Upper lobe of left lung (tissue), 6 donors: Measurements from ENCODE around the gene TAF15. TPM values are rescaled to one million over a fixed set of nuclear protein-coding genes. Genes with fewer than 3 reads are reported as not detected.

Source experiments
- ATAC-seq, 2 donors: fragments of 200-7000 bp; cut with Tn5 transposase; one replicate each; pipeline ENCODE4 v1.9.1; 2022; ENCODE audit warnings: mild to moderate bottlenecking in 2 of 2, moderate library complexity in 2 of 2; ENCODE audit not compliant: low FRiP score in 2 of 2
- DNase-seq, 2 donors: peaks; one replicate each; pipeline ENCODE4 v3.0.0-alpha.2; 2019 to 2020
- H3K27ac ChIP-seq, 4 donors: fragments of 200-600 bp; sonication (generic); one replicate each; pipeline ENCODE4 v1.5.1; 2016 to 2019
- H3K27me3 ChIP-seq, 4 donors: fragments of 200-600 bp; sonication (generic); one replicate each; pipeline ENCODE4 v1.5.1; 2017 to 2019
- H3K36me3 ChIP-seq, 4 donors: fragments of 200-600 bp; sonication (generic); one replicate each; pipeline ENCODE4 v1.5.1; 2016 to 2019
- H3K4me1 ChIP-seq, 4 donors: fragments of 200-600 bp; sonication (generic); one replicate each; pipeline ENCODE4 v1.5.1; 2018 to 2019
- H3K4me3 ChIP-seq, 4 donors: fragments of 200-600 bp; sonication (generic); one replicate each; pipeline ENCODE4 v1.5.1; 2017 to 2019; ENCODE audit warnings: mild to moderate bottlenecking in 2 of 4, moderate library complexity in 1 of 4
- H3K9me3 ChIP-seq, 4 donors: fragments of 200-600 bp; sonication (generic); one replicate each; pipeline ENCODE4 v1.5.1; 2018 to 2019
- CTCF ChIP-seq, 6 experiments: fragments of 450-650 bp in 4 of 6; fragments of 200-600 bp in 2 of 6; sonication (generic) in 2 of 6; IDR thresholded peaks; one replicate each; pipeline ENCODE4 v1.5.1; 2016 to 2019; ENCODE audit warnings: antibody characterized with exemption in 6 of 6
- EP300 ChIP-seq, 4 donors: sonication (generic); formaldehyde crosslinking; IDR thresholded peaks; one replicate each; pipeline ENCODE4 v1.5.1; 2017; ENCODE audit warnings: antibody characterized with exemption in 4 of 4, control low read depth in 2 of 4
- POLR2A ChIP-seq, 4 donors: fragments of 450-650 bp; IDR thresholded peaks; one replicate each; pipeline ENCODE4 v1.5.1; 2016 to 2017; ENCODE audit warnings: antibody characterized with exemption in 4 of 4, mild to moderate bottlenecking in 2 of 4
- POLR2AphosphoS5 ChIP-seq, 2 donors: sonication (generic); formaldehyde crosslinking; IDR thresholded peaks; one replicate each; pipeline ENCODE4 v1.5.1; 2017; ENCODE audit warnings: antibody characterized with exemption in 2 of 2
- WGBS, 2 donors: methylation state at CpG; one replicate each; pipeline ENCODE4 v1.1.5; 2017 to 2018; 5-methylcytosine and 5-hydroxymethylcytosine counted together
- total RNA-seq, 6 donors: library from RNA; depleted of rRNA in 4 of 6; stranded (reverse); fragments of >200 nt in 4 of 6; gene quantifications; one replicate each; pipeline versions ENCODE4 v1.1.0 to v1.2.1, GENCODE V29; 2016 to 2021
- donor health status: DM: no; HTN: no; CAD: no; lungs with moderate emphysema.
- donor health status: DM: no; HTN: yes; CAD: no; lungs with severe emphysema.

The TAF15 gene
- total RNA-seq, 6 donors from 2014 or later, result 42.4 to 137 (median 93.0) TPM

GRCh38 chr17:35764123-35764991 lies 44.9 kb upstream of the TAF15 start:
- Histone ChIP-seq H3K4me1 (peaks cover 9 to 18% (median 13%) of the 10 kb centered on the region in 4 donors), H3K9me3 (no peaks in the 10 kb centered on the region), H3K27me3 (no peaks in the 10 kb centered on the region), H3K27ac (peak overlapping the region in 2 of 4 donors; percentile 1 to 65), H3K4me3 (peak overlapping the region; percentile 36 to 62 (median 51)), H3K36me3 (no peaks in the 10 kb centered on the region)
- DNase-seq, result peak; percentile 91 to 98
- 5 to 8% methylated on average over 36 to 56 of the region's 75 CpGs for WGBS, 2 donors
- peak; percentile 94 to 98 for ATAC-seq
- TF ChIP-seq CTCF (IDR thresholded peaks at IDR 0.05) (peak; percentile 93 to 100 (median 99)), POLR2A (IDR thresholded peaks at IDR 0.05) (peak in 1 of 4 donors; percentile 40), POLR2AphosphoS5 (IDR thresholded peaks at IDR 0.05) (peak; percentile 37 to 59), EP300 (IDR thresholded peaks at IDR 0.05) (no peak)

- Histone ChIP-seq H3K36me3 (no peaks in the 10 kb centered on the region), H3K27me3 (no peaks in the 10 kb centered on the region), H3K4me3 (no peak overlapping the region), H3K9me3 (no peaks in the 10 kb centered on the region), H3K4me1 (peaks cover 9 to 18% (median 13%) of the 10 kb centered on the region in 4 donors), H3K27ac (no peak overlapping the region)
- no peak for TF ChIP-seq POLR2AphosphoS5 (IDR thresholded peaks at IDR 0.05)
- 81% methylated on average over 7 to 11 of the region's 11 CpGs for WGBS, 2 donors
- no peak for ATAC-seq
- DNase-seq, result no peak
Observed at GRCh38 chr17:35765086-35765710, 44.1 kb upstream of the TAF15 start.

- ATAC-seq (no peak), DNase-seq (no peak)
- Histone ChIP-seq H3K4me1 (peaks cover 9 to 18% (median 13%) of the 10 kb centered on the region in 4 donors), H3K27me3 (no peaks in the 10 kb centered on the region), H3K27ac (no peak overlapping the region), H3K36me3 (no peaks in the 10 kb centered on the region), H3K9me3 (no peaks in the 10 kb centered on the region), H3K4me3 (no peak overlapping the region)
- 80 to 83% methylated on average over 7 to 8 of the region's 8 CpGs for WGBS, 2 donors
- TF ChIP-seq POLR2A (IDR thresholded peaks at IDR 0.05), result no peak
- TF ChIP-seq POLR2AphosphoS5 (IDR thresholded peaks at IDR 0.05), result no peak
- TF ChIP-seq CTCF (IDR thresholded peaks at IDR 0.05), result no peak
- no peak for TF ChIP-seq EP300 (IDR thresholded peaks at IDR 0.05)
Observed at GRCh38 chr17:35765756-35766488, 43.4 kb upstream of the TAF15 start.

- H3K4me3 ChIP-seq, result no peak overlapping the region
- peaks cover 9 to 18% (median 13%) of the 10 kb centered on the region in 4 donors for H3K4me1 ChIP-seq
- H3K27ac ChIP-seq, result no peak overlapping the region
- DNase-seq, result peak in 1 of 2 donors; percentile 83
- TF ChIP-seq POLR2A (IDR thresholded peaks at IDR 0.05), result no peak
- no peak for TF ChIP-seq CTCF (IDR thresholded peaks at IDR 0.05)
- no peak for TF ChIP-seq EP300 (IDR thresholded peaks at IDR 0.05)
- no peak for TF ChIP-seq POLR2AphosphoS5 (IDR thresholded peaks at IDR 0.05)
- H3K27me3 ChIP-seq, result no peaks in the 10 kb centered on the region
- no peaks in the 10 kb centered on the region for H3K9me3 ChIP-seq
- WGBS, 2 donors, result 96 to 98% methylated on average over 18 to 22 of the region's 24 CpGs
- no peak for ATAC-seq
- H3K36me3 ChIP-seq, result no peaks in the 10 kb centered on the region
Observed at GRCh38 chr17:35766489-35766877, 42.8 kb upstream of the TAF15 start.
